Panc1 (cell line): ENCODE data around the gene PECR.

Experiments
- CTCF ChIP-seq: fragments of 450-650 bp; IDR thresholded peaks from 2 replicates; pipeline ENCODE4 v1.5.1; 2017; ENCODE audit warnings: mild to moderate bottlenecking
- POLR2AphosphoS5 ChIP-seq: IDR thresholded peaks from 2 replicates; pipeline ENCODE4 v1.6.1; 2012; ENCODE audit warnings: mild to moderate bottlenecking, low read depth, low read length, moderate library complexity
- SIN3A ChIP-seq: IDR thresholded peaks from 2 replicates; pipeline ENCODE4 v1.6.1; 2012; ENCODE audit warnings: low read depth, mild to moderate bottlenecking, low read length, moderate library complexity, borderline replicate concordance; ENCODE audit not compliant: insufficient read depth
- TF ChIP-seq, protein P1 (sequence below), 2 experiments: IDR thresholded peaks; 2 replicates each; pipeline ENCODE4 v1.6.1; 2011 to 2012; ENCODE audit warnings: low read depth in 2 of 2, control low read depth in 1 of 2, low read length in 1 of 2, mild to moderate bottlenecking in 1 of 2, moderate library complexity in 1 of 2; ENCODE audit not compliant: insufficient read depth in 1 of 2

DNA sequence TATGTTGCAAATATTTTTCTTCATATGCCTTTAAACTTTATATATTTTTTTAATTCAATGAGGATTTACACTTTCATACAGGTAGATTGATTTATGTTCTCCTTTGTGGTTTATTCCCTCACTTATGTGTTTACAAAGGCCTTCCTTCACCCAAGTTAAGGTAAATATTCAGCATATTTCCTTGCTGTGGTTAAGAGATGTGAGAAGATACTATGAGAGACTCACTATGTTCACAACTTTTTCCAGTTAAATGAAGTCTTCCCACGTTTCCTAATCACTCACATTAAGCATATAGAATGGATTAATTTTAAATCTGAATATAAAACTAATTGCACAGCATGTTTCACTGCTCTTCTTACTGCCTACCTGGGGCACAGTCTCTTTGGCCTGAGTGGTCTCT, 597 bp downstream of the PECR start:
- TF ChIP-seq CTCF (no peak), SIN3A (no peak), POLR2AphosphoS5 (no peak)
- TF ChIP-seq, protein P1, sequence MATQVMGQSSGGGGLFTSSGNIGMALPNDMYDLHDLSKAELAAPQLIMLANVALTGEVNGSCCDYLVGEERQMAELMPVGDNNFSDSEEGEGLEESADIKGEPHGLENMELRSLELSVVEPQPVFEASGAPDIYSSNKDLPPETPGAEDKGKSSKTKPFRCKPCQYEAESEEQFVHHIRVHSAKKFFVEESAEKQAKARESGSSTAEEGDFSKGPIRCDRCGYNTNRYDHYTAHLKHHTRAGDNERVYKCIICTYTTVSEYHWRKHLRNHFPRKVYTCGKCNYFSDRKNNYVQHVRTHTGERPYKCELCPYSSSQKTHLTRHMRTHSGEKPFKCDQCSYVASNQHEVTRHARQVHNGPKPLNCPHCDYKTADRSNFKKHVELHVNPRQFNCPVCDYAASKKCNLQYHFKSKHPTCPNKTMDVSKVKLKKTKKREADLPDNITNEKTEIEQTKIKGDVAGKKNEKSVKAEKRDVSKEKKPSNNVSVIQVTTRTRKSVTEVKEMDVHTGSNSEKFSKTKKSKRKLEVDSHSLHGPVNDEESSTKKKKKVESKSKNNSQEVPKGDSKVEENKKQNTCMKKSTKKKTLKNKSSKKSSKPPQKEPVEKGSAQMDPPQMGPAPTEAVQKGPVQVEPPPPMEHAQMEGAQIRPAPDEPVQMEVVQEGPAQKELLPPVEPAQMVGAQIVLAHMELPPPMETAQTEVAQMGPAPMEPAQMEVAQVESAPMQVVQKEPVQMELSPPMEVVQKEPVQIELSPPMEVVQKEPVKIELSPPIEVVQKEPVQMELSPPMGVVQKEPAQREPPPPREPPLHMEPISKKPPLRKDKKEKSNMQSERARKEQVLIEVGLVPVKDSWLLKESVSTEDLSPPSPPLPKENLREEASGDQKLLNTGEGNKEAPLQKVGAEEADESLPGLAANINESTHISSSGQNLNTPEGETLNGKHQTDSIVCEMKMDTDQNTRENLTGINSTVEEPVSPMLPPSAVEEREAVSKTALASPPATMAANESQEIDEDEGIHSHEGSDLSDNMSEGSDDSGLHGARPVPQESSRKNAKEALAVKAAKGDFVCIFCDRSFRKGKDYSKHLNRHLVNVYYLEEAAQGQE (IDR thresholded peaks at IDR 0.05; ENCODE audit: insufficient read depth in 1 of 2, low read depth in 2 of 2, low read length in 1 of 2) = no peak
